Measurements from ENCODE around the gene WWOX.

- no peak for TF ChIP-seq EZH2 (IDR thresholded peaks at IDR 0.05; ENCODE audit: borderline replicate concordance, low read depth, low read length, poor library complexity, severe bottlenecking)
- TF ChIP-seq CTCF (conservative IDR thresholded peaks at IDR 0.05; ENCODE audit: low read depth, low read length) = no peak
These were observed 1111.2 kb downstream of the WWOX start for GRCh38 chr16:79210607-79211006.

Measured in A673 (cell line).